OCI-LY3 (cell line): ENCODE measurements around the gene P2RX7.

Source experiments
- EZH2phosphoT487 ChIP-seq: fragments of 200-600 bp; shearing (Covaris generic); IDR thresholded peaks from 2 replicates; pipeline ENCODE4 v1.6.1; 2018; ENCODE audit warnings: antibody characterized with exemption, mixed run types, low read depth
- TF ChIP-seq, protein P1 (sequence below): fragments of 200-600, 300-600 bp; sonication (generic); IDR thresholded peaks from 2 replicates; pipeline ENCODE4 v1.5.1; 2014; ENCODE audit warnings: antibody characterized with exemption, low read length, low read depth

DNA sequence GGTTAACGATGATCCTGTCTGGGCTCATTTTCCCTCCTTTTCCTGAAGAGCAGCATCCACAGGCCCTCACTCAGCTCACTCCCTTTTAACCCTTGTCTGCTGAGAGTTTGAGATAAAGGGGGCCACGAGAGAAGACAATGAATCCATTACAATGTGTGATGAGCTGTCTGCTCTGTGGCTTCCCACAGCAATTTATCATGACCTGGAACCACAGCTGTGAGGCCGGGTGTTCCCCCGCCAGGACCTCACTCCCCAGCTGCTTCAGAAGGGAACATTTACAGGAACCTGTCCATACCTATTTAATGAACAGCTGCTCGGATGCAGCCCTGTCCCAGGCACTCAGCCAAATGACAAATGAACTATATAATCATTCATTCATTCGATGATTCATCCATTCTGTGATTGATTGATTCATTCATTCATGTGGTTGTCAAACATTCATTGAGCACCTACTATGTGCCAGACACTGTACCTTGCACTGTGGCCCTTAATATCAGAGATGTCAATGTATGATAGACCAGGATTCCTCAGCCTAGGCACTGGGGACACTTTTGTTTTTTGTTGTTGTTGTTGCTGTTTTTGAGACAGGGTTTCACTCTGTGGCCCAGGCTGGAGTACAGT, 18.5 kb upstream of the P2RX7 start:
- TF ChIP-seq, protein P1, sequence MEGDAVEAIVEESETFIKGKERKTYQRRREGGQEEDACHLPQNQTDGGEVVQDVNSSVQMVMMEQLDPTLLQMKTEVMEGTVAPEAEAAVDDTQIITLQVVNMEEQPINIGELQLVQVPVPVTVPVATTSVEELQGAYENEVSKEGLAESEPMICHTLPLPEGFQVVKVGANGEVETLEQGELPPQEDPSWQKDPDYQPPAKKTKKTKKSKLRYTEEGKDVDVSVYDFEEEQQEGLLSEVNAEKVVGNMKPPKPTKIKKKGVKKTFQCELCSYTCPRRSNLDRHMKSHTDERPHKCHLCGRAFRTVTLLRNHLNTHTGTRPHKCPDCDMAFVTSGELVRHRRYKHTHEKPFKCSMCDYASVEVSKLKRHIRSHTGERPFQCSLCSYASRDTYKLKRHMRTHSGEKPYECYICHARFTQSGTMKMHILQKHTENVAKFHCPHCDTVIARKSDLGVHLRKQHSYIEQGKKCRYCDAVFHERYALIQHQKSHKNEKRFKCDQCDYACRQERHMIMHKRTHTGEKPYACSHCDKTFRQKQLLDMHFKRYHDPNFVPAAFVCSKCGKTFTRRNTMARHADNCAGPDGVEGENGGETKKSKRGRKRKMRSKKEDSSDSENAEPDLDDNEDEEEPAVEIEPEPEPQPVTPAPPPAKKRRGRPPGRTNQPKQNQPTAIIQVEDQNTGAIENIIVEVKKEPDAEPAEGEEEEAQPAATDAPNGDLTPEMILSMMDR = no peak
- TF ChIP-seq EZH2phosphoT487 = no peak
